RCC 7860 (cell line): ENCODE results near the gene HIVEP1.

ENCODE experiments used
- DNase-seq: peaks from one replicate; pipeline ENCODE4 v3.0.0-alpha.2; 2015; ENCODE audit warnings: low spot score
- FAIRE-seq: peaks from 2 replicates; lab custom pipeline; 2012; peaks lifted over from hg19 to GRCh38; lab: Jason Lieb, UNC

The HIVEP1 gene

DNA sequence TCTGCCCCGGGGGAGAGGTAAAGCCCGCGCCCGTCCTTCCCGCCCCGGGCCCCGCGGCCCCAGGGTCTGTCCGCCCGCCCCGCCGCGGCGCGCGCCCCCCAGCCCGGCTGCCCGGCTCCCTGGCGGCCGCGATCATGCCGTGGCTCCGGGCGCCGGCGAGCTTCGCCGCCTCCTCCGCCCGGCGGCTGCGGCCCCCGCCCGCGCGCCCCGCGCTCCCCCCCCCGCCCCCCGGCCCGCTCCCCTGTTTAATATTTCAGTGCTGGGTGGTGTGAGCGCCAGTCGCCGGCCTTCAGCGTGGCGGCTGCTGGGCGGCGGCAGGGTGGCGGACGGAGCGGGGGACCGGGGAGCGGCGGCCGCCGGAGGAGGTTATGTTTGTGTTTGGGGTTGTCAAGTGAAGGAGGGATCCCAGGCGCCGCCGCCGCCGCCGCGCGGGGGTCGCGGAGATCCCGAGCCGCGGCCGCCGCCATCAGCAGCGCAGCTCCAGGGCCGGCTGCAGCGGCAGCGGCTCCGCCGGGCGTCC is at the start of gene HIVEP1:
Gene HIVEP1 (plus strand): TSS at position 275 of the 520 bp plus-strand sequence. CDS start 3,317 bp downstream, outside the sequence.
- FAIRE-seq (no peak), DNase-seq (no peak)

DNA sequence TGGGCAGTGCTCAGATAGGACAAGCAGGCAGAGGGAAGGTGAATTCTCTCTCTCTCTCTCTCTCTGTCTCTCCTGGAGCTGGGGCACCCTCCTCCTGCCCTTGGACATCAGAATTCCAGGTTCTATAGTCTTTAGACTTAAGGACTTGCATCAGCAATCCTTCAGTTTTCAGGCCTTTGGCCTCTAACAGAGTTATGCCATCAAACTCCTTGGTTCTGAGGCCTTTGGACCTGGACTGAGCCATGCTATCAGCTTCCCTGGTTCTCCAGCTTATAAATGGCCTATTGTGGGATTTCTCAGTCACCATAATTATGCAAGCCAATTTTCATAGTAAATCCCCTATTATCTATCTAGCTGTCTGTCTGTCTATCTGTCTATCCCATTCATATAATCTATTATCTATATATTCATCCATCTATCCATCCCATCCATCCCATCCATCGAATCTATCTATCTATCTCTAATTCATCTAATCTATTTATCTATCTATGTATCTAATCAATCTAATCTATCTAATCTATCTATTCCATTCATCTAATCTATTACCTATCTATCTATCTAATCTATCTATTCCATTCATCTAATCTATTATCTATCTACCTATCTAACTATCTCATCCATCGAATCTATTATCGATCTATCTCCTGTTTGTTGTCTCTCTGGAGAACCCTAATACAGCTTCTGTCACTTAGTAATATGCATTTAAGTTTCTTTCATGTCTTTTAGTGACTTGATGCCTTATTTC is 48.2 kb upstream of the HIVEP1 start:
- no peak for FAIRE-seq
- DNase-seq: no peak

DNA sequence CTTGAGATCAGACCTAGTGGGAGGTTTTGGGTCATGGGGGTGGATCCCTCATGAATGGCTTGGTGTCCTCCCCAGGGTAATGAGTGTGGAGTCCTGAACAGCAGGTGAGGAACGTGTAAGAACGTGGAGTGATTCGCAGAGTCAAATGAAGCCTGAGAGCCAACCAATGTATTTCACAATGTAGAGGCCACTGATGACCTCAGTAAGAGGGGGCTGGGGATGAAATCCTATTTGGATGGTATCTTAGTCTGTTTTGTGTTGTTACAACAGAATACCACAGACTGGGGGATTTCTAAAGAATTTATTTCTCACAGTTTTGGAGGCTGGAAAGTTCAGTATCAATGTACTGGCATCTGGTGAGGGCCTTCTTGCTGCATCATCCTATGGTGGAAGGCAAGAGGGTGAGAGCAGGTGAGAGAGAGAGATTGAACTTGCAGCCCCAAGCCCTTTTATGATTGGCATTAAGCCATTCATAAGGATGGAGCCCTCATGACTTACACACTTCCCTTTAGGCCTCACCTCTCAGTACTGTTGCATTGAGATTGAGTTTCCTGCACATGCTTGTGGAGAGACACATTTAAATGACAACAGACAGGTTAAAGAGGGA is 47.3 kb upstream of the HIVEP1 start:
- no peak for FAIRE-seq
- no peak for DNase-seq

- FAIRE-seq: no peak
- no peak for DNase-seq
Observed at GRCh38 chr6:11965499-11965898, 46.6 kb upstream of the HIVEP1 start.

DNA sequence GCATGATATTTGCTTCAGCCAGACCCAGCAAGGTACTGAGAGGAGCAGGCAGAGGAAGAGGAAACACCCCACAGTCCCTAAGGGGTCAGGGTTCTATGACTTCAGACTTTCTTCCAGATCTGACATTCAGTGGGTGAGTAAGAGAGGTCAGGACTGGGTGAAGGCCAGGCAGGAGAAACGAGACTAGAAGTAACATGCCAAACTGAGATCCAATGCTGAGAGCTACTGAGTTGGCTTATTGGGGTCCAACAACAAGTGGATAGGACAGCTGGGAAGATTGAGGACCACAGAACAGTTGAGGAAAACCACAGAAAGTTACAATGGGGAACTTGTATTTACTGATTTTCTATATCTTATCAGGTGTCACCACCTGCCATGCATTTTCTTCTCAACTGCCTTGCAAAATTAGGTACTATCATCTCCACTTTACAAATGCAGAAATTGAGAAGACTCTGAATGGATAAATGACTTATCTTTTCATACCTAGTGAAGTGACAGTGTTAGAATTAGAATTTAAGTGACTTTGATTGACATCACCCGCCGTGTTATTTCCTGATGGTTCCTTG is 43.8 kb upstream of the HIVEP1 start:
- FAIRE-seq (no peak), DNase-seq (no peak)

DNA sequence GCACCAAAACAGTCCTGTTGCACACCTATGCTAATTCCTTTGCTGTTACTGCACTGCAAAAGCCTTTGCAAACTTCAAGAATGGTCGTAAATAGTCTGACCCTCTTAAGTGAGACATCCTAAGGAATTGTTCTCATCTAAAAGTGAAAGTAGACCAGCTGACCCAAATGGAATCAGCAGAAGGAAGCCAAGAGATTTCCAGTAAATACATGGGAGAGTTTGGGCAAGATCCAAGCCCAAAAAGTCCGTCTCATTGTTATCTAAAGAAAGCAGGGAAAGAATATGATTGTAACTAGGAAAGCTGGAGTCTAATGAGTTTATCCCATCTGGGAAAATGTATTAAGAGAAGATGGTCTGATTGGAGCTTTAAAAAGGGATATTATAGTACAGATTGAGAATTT is 43.0 kb upstream of the HIVEP1 start:
- FAIRE-seq: no peak
- DNase-seq: no peak

GRCh38 chr6:11970114-11970513 is 42.0 kb upstream of the HIVEP1 start:
- no peak for FAIRE-seq

GRCh38 chr6:11971154-11971553 is 41.0 kb upstream of the HIVEP1 start:
- peak; percentile 45 for DNase-seq
- no peak for FAIRE-seq

More at GRCh38 chr6:11970114-11970513, 42.0 kb upstream of the HIVEP1 start:
- DNase-seq: no peak

DNA sequence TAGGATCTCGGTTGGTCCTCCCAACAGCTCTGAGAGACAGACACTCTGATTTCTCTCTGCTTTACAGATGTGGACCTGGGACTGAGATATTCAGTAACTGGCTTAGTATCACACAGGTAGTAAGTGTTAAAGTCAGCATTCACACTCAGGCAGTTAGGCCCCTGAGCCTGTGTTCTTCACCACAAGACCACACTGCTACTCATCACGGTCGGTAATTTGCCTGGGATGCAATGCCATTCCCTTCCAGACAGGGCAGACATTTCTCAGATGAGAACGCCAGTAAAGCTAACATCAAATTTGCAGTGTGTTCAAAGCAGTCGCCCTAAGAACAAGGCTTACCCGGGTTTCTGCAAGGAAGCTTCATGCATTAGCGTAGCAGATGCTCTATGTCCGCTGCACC is 39.8 kb upstream of the HIVEP1 start:
- FAIRE-seq (no peak), DNase-seq (no peak)

GRCh38 chr6:11972806-11973205 is 39.3 kb upstream of the HIVEP1 start:
- FAIRE-seq: no peak
- DNase-seq: no peak

GRCh38 chr6:11973238-11973637 is 38.9 kb upstream of the HIVEP1 start:
- no peak for FAIRE-seq
- no peak for DNase-seq

GRCh38 chr6:11974089-11974488 is 38.0 kb upstream of the HIVEP1 start:
- FAIRE-seq (no peak), DNase-seq (no peak)

- FAIRE-seq (no peak), DNase-seq (no peak)
Observed at GRCh38 chr6:11975353-11975977, 36.6 kb upstream of the HIVEP1 start.

DNA sequence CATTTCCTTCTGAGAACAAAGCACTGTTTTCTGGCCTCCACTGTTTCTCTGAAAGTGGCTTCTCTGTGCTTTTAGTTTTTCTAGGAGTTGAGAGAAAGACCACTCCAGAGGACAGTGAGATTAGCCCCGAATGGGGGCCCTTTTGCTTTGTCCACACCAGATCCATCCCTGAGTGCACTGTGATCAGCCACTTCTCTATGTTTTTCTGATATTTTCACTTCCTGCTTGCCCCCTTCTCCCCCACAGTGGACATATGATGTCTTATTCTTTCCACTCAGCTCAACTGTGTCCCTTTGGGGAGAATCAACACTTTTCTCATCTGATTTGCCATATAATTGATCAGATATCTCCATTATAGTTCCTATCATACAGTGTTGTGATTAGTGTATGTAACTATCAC is 35.6 kb upstream of the HIVEP1 start:
- FAIRE-seq: no peak
- DNase-seq: no peak

GRCh38 chr6:11977193-11977592 is 34.9 kb upstream of the HIVEP1 start:
- no peak for FAIRE-seq
- no peak for DNase-seq

DNA sequence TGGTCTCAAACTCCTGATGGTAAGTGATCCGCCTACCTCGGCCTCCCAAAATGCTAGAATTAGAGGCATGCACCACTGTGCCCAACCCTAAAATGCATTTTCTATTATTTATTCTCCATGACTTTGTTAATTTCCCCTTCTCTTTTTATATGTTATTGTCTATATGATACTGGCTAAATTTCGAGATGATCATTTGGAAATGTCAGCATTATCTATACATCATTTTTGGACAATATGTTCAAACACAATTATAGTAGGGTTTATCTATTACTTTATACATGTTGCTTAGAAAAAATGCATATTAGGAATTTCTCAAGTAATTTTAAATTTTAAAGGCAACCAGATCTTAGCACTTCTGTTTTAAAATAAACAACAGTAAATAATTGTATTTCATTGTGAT is 34.4 kb upstream of the HIVEP1 start:
- no peak for FAIRE-seq
- DNase-seq: no peak

DNA sequence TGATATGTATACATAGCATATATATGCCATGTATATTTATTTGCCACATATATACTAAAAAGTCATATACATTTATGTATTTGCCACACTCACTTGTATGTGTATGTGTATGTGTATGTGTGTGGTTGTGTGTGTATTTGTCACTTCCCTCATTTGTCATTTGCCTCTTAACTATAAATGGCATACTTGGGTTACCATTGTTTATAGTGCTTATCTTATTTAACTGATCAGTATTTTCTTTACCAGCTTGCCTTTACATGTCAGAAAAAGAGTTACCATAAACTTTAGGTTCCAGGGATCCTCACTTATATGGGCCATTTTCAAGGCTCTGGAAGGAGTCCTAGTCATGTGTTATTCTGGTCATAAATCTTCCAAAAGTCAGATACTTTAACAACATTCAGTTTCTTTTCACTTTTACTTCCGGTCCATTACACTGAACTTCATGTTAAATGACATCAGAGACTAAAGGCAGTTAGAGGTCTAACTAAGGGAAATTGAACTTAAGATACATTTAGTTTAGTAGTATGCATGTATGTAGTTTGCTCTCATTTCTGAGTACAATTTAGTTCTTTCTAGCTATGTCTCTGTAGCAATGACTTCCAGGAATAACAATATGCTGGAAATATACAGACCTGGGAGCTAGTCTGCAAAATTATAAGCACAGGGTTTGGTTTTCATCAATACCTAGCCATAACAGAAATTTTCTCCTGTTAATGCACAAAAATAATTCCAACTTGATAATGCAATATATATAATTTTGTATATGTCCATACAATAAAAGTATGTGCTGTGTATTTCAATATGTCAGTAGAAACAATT is 33.7 kb upstream of the HIVEP1 start:
- DNase-seq (no peak), FAIRE-seq (no peak)

DNA sequence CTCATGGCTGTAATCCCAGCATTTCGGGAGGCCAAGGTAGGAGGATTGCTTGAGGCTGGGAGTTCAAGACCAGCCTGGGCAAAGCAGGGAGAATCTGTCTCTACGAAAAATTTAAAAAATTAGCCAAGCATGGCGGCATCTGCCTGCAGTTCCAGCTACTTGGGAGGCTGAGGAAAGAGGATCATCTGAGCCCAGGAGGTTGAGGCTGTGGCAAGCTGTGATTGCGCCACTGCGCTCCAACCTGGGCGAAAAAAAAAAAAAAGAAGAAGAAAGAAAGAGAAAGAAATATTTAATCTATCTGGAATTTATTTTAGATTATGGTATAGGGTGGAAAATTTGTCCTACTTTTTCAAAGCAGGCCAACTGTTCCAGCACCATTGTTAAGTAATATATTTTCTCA is 32.2 kb upstream of the HIVEP1 start:
- no peak for DNase-seq
- FAIRE-seq: no peak

DNA sequence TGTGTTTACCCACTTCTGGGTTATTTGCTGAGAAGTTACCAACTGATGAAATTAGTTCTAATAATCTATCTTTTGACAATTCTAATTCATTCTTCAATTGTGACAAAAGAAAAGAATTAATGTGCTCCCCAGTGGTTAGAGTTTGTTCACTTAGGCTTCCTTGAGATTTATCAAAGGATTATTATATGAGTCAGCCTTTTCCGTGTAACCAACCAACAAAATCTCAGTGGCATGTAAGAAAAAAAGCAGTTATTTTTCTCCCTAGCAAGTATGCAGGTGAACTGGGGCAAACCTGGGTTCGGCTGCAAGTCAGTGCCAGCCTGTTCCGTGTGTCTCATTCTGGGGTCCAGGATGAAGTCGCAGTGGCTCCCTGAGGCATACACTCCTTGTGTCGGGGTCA is 28.8 kb upstream of the HIVEP1 start:
- FAIRE-seq (no peak), DNase-seq (no peak)

DNA sequence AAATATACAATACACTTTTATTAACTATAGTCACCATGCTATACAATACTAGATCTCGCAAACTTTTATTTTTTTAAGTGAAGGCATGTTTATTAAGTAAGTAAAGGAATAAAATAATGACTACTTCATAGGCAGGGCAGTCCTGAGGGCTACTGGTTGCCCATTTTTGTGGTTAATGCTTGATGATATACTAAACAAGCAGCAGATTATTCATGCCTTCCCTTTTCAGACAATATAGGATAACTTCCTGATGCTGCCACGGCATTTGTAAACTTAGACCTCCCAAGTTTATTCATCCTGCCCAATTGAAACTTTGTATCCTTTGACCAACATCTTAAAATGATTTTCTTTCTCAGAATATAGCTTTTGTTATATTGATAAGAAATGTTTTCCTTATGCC is 24.7 kb upstream of the HIVEP1 start:
- no peak for FAIRE-seq
- DNase-seq: no peak

DNA sequence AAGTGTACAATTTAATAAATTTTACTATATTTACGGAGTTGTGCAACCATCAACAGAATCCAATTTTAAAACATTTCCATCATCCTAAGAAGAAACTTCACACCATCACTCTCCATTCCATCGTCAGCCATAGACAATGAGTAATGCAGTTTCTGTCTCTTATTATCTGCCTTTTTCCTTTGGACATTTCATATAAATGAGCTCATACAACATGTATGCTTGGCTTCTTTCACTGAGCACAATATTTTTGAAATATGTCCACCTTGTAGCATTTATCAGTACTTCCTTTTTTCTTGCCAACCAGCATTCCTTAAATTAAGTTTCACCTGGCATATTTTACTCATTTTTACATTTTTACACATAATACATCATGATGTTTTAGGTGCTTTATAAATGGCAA is 22.7 kb upstream of the HIVEP1 start:
- DNase-seq: no peak
- FAIRE-seq: no peak
